Measurements from ENCODE around the gene SMARCAL1.

The SMARCAL1 gene

GRCh38 chr2:216474925-216475670 is 62.8 kb downstream of the SMARCAL1 start:
- Histone ChIP-seq H2AFZ (ENCODE audit: low read length) (no peak overlapping the region), H3K4me2 (ENCODE audit: low read depth, low read length) (no peak overlapping the region), H3K36me3 (replicated peaks; ENCODE audit: insufficient read depth, low read length) (no peaks in the 10 kb centered on the region), H4K20me1 (ENCODE audit: insufficient read depth, low read length) (no peaks in the 10 kb centered on the region), H3K79me2 (ENCODE audit: low read length) (no peaks in the 10 kb centered on the region), H3K27me3 (replicated peaks; ENCODE audit: insufficient read depth, low read length) (no peaks in the 10 kb centered on the region), H3K4me1 (ENCODE audit: low read length) (no peaks in the 10 kb centered on the region), H3F3A (ENCODE audit: insufficient read depth, low read length) (no peaks in the 10 kb centered on the region), H3K9me2 (replicated peaks; ENCODE audit: insufficient read depth, low read length) (no peaks in the 10 kb centered on the region), H3K9me3 (replicated peaks; ENCODE audit: insufficient read depth, low read length) (no peaks in the 10 kb centered on the region), H3K4me3 (ENCODE audit: low read length) (no peak overlapping the region), H3K9ac (ENCODE audit: low read length) (no peak overlapping the region), H3K27ac (ENCODE audit: low read length) (no peak overlapping the region)
- no peak for DNase-seq
- TF ChIP-seq EZH2 (optimal IDR thresholded peaks at IDR 0.05; ENCODE audit: low read depth, low read length) (no peak), EZH2phosphoT487 (IDR thresholded peaks at IDR 0.05; ENCODE audit: low read length) (no peak)
- TF ChIP-seq, protein P1, sequence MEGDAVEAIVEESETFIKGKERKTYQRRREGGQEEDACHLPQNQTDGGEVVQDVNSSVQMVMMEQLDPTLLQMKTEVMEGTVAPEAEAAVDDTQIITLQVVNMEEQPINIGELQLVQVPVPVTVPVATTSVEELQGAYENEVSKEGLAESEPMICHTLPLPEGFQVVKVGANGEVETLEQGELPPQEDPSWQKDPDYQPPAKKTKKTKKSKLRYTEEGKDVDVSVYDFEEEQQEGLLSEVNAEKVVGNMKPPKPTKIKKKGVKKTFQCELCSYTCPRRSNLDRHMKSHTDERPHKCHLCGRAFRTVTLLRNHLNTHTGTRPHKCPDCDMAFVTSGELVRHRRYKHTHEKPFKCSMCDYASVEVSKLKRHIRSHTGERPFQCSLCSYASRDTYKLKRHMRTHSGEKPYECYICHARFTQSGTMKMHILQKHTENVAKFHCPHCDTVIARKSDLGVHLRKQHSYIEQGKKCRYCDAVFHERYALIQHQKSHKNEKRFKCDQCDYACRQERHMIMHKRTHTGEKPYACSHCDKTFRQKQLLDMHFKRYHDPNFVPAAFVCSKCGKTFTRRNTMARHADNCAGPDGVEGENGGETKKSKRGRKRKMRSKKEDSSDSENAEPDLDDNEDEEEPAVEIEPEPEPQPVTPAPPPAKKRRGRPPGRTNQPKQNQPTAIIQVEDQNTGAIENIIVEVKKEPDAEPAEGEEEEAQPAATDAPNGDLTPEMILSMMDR (IDR thresholded peaks at IDR 0.05; ENCODE audit: low read length), result no peak

- H3K79me2 ChIP-seq (ENCODE audit: low read length), result no peaks in the 10 kb centered on the region
- H3K4me3 ChIP-seq (ENCODE audit: low read length), result no peak overlapping the region
- H3K4me2 ChIP-seq (ENCODE audit: low read depth, low read length), result no peak overlapping the region
- no peaks in the 10 kb centered on the region for H3K4me1 ChIP-seq (ENCODE audit: low read length)
- H3K9me2 ChIP-seq (replicated peaks; ENCODE audit: insufficient read depth, low read length), result no peaks in the 10 kb centered on the region
- H3K27ac ChIP-seq (ENCODE audit: low read length), result no peak overlapping the region
- no peaks in the 10 kb centered on the region for H3F3A ChIP-seq (ENCODE audit: insufficient read depth, low read length)
- H3K9me3 ChIP-seq (replicated peaks; ENCODE audit: insufficient read depth, low read length), result no peaks in the 10 kb centered on the region
- H2AFZ ChIP-seq (ENCODE audit: low read length), result no peak overlapping the region
- H3K36me3 ChIP-seq (replicated peaks; ENCODE audit: insufficient read depth, low read length), result no peaks in the 10 kb centered on the region
- TF ChIP-seq, protein P1 (IDR thresholded peaks at IDR 0.05; ENCODE audit: low read length), result no peak
- TF ChIP-seq EZH2 (optimal IDR thresholded peaks at IDR 0.05; ENCODE audit: low read depth, low read length), result no peak
- TF ChIP-seq EZH2phosphoT487 (IDR thresholded peaks at IDR 0.05; ENCODE audit: low read length), result no peak
- H3K9ac ChIP-seq (ENCODE audit: low read length), result no peak overlapping the region
- no peaks in the 10 kb centered on the region for H3K27me3 ChIP-seq (replicated peaks; ENCODE audit: insufficient read depth, low read length)
- DNase-seq, result no peak
- H4K20me1 ChIP-seq (ENCODE audit: insufficient read depth, low read length), result no peaks in the 10 kb centered on the region
Observed at GRCh38 chr2:216475767-216476166, 63.5 kb downstream of the SMARCAL1 start.

- Histone ChIP-seq H3K27ac (ENCODE audit: low read length) (no peak overlapping the region), H3K4me1 (ENCODE audit: low read length) (no peaks in the 10 kb centered on the region), H3F3A (ENCODE audit: insufficient read depth, low read length) (no peaks in the 10 kb centered on the region), H3K27me3 (replicated peaks; ENCODE audit: insufficient read depth, low read length) (no peaks in the 10 kb centered on the region), H4K20me1 (ENCODE audit: insufficient read depth, low read length) (no peaks in the 10 kb centered on the region), H3K4me3 (ENCODE audit: low read length) (no peak overlapping the region), H3K36me3 (replicated peaks; ENCODE audit: insufficient read depth, low read length) (no peaks in the 10 kb centered on the region), H3K4me2 (ENCODE audit: low read depth, low read length) (no peak overlapping the region), H3K9me2 (replicated peaks; ENCODE audit: insufficient read depth, low read length) (no peaks in the 10 kb centered on the region), H3K9me3 (replicated peaks; ENCODE audit: insufficient read depth, low read length) (no peaks in the 10 kb centered on the region), H3K9ac (ENCODE audit: low read length) (no peak overlapping the region), H2AFZ (ENCODE audit: low read length) (no peak overlapping the region), H3K79me2 (ENCODE audit: low read length) (no peaks in the 10 kb centered on the region)
- TF ChIP-seq EZH2phosphoT487 (IDR thresholded peaks at IDR 0.05; ENCODE audit: low read length) (no peak), EZH2 (optimal IDR thresholded peaks at IDR 0.05; ENCODE audit: low read depth, low read length) (no peak)
- TF ChIP-seq, protein P1 (IDR thresholded peaks at IDR 0.05; ENCODE audit: low read length), result no peak
- no peak for DNase-seq
Observed at GRCh38 chr2:216477283-216478035, 65.2 kb downstream of the SMARCAL1 start.
